HL-60 (cell line): ENCODE measurements around the gene SMIM7.

Experiments used
- DNase-seq, 2 experiments: peaks; one replicate each; pipeline ENCODE4 v3.0.0-alpha.2; 2010 to 2020; ENCODE audit warnings: low read depth in 1 of 2, low spot score in 1 of 2
- H3K27ac ChIP-seq: fragments of 250-450 bp; sonication (Bioruptor Pico); replicated peaks from 2 replicates; pipeline ENCODE4 v1.5.1; 2020; ENCODE audit warnings: mild to moderate bottlenecking, moderate library complexity
- H3K27me3 ChIP-seq: fragments of 250-450 bp; sonication (Bioruptor Pico); 2 replicates; pipeline ENCODE4 v1.5.1; 2021; ENCODE audit warnings: mild to moderate bottlenecking, moderate library complexity; ENCODE audit not compliant: insufficient read depth, poor library complexity, severe bottlenecking
- H3K4me3 ChIP-seq: replicated peaks from 2 replicates; pipeline ENCODE4 v1.5.1; 2011; ENCODE audit warnings: mild to moderate bottlenecking, control low read depth, low read length; ENCODE audit not compliant: insufficient read depth
- GABPA ChIP-seq: IDR thresholded peaks from 2 replicates; pipeline ENCODE4 v1.6.1; 2012; ENCODE audit warnings: low read depth
- POLR2AphosphoS5 ChIP-seq: IDR thresholded peaks from 2 replicates; pipeline ENCODE4 v1.6.1; 2012; ENCODE audit warnings: low read depth
- REST ChIP-seq: IDR thresholded peaks from 2 replicates; pipeline ENCODE4 v1.6.1; 2012; ENCODE audit warnings: low read depth; ENCODE audit not compliant: insufficient replicate concordance
- SPI1 ChIP-seq: IDR thresholded peaks from 2 replicates; pipeline ENCODE4 v1.6.1; 2012; ENCODE audit warnings: low read depth, mild to moderate bottlenecking, borderline replicate concordance
- TF ChIP-seq, protein P1 (sequence below): IDR thresholded peaks from one replicate; pipeline ENCODE4 v1.5.1; 2011; ENCODE audit warnings: low read length, control low read depth, inconsistent platforms; ENCODE audit not compliant: insufficient read depth

SMIM7 gene

DNA sequence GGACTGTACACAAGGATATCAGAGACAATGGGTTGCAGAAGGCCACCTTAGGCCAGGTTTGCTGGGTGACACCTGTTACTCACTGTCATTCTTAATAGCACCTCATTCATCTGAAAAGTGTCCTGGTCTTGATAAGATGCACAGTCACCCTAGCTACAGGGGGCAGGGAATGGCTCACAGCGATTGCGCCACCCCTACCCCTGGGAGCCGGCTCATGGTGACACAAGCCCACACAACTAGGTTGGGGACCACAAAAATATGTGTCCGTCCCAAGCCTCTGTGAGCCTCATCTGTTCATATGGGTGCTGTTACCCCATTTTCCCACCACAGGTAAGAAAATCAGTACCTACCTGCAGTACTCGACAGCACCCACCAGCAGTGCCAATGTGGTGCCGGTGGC lies 55.3 kb downstream of the SMIM7 start:
- Histone ChIP-seq H3K27me3 (no peaks in the 10 kb centered on the region), H3K4me3 (no peak overlapping the region), H3K27ac (no peak overlapping the region)
- TF ChIP-seq REST (no peak), GABPA (no peak), SPI1 (no peak), POLR2AphosphoS5 (no peak)
- TF ChIP-seq, protein P1, sequence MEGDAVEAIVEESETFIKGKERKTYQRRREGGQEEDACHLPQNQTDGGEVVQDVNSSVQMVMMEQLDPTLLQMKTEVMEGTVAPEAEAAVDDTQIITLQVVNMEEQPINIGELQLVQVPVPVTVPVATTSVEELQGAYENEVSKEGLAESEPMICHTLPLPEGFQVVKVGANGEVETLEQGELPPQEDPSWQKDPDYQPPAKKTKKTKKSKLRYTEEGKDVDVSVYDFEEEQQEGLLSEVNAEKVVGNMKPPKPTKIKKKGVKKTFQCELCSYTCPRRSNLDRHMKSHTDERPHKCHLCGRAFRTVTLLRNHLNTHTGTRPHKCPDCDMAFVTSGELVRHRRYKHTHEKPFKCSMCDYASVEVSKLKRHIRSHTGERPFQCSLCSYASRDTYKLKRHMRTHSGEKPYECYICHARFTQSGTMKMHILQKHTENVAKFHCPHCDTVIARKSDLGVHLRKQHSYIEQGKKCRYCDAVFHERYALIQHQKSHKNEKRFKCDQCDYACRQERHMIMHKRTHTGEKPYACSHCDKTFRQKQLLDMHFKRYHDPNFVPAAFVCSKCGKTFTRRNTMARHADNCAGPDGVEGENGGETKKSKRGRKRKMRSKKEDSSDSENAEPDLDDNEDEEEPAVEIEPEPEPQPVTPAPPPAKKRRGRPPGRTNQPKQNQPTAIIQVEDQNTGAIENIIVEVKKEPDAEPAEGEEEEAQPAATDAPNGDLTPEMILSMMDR: no peak
- no peak for DNase-seq

DNA sequence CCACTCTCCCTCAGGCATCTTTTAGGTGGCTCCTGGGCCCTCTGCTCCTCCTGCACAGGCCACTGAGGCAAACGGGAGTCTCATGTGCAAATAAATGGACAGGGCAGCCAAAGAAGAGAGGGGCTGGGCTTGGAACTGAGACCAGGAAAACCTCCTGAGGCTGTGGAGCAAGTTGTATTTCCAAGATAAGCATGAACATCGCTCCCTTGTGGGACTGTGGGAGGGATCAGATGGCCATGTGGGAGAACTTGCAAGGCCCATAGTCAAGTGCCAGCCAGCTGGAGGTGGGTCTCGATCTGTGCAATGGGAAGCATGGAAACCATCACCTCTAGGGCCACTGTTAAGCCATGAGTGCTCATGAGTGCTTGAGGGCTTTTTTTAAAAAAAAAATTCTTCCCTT lies 56.9 kb downstream of the SMIM7 start:
- TF ChIP-seq REST: no peak
- no peak for TF ChIP-seq GABPA
- TF ChIP-seq POLR2AphosphoS5: no peak
- TF ChIP-seq SPI1: no peak
- TF ChIP-seq, protein P1: no peak
- H3K4me3 ChIP-seq: no peak overlapping the region
- DNase-seq: no peak
- no peak overlapping the region for H3K27ac ChIP-seq
- H3K27me3 ChIP-seq: no peaks in the 10 kb centered on the region

DNA sequence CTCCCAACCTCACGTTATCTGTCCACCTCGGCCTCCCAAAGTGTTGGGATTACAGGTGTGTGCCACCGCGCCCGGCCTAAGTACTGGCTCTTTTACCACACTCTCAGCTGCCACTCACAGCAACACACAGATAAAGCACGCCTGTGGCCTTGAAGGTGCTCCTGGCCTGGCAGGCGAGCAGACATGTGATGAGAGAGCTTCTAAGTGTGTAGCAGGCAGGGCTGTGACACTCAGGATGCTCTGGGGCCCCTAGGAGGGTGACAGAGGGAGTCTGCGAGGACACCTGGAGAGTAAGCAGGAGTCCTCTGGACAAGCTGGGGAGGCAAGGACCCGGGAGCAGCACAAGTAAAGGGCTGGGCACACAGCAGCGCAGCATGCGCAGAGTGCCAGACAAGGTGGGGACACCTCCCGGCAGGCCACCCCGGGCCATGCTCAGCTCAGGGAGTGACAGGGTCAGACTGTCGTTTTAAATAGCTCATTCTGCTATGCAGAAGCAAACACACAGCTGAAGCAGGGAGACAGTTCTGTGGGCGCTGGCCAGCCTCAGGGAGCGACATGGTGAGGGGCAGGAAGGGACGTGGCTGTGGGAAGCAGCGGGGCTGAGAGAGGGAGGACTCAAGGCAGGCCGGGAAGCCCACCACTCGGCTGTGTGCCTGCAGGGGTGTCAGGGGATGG lies 58.4 kb downstream of the SMIM7 start:
- Histone ChIP-seq H3K4me3 (no peak overlapping the region), H3K27ac (no peak overlapping the region), H3K27me3 (no peaks in the 10 kb centered on the region)
- DNase-seq: no peak
- TF ChIP-seq, protein P1: no peak
- TF ChIP-seq POLR2AphosphoS5: no peak
- no peak for TF ChIP-seq SPI1
- no peak for TF ChIP-seq REST
- TF ChIP-seq GABPA: no peak
